Keratinocyte (primary cell): Measurements from ENCODE around the gene MIXL1.

Source experiments
- EZH2 ChIP-seq: IDR thresholded peaks from one replicate; pipeline ENCODE4 v1.6.1; 2012; ENCODE audit warnings: inconsistent platforms, mild to moderate bottlenecking, low read length, moderate library complexity
- TF ChIP-seq, protein P1 (sequence below), 3 experiments: IDR thresholded peaks in 1 of 3; conservative IDR thresholded peaks in 1 of 3; optimal IDR thresholded peaks in 1 of 3; 2 replicates in 2 of 3; 3 replicates in 1 of 3; pipeline versions ENCODE3 to v1.5.1; 2011; ENCODE audit warnings: low read length in 3 of 3, mild to moderate bottlenecking in 3 of 3, moderate library complexity in 2 of 3, control low read depth in 1 of 3, inconsistent platforms in 1 of 3; ENCODE audit not compliant: insufficient read depth in 2 of 3; ENCODE audit errors: extremely low read depth in 1 of 3

DNA sequence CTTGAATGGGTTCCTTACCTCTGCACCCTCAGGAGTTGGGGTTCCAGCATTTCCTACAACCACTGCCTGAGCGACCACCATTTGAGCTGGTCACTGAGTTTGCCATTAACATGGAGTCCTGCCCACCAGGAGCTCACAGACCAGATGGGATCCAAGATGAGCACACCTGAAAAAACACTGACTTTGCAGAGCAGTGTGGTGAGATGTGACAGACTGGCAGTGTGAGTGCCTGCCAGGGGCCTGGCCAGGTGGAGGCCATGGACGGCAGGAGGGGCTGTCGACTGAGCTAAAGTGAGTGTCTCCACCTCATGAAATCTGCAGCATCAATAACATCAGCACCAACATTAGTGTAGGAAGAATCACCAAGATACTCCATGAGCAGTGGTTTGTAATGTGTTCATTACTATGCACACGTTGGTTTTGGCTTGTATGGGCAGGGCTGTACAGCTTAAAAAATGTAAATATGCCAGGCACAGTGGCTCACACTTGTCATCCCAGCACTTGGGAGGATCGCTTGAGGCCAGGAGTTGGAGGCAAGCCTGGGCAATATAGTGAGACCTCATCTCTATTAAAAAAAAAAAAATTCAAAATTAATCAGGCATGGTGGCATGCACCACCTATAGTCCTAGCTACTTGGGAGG, 12.2 kb upstream of the MIXL1 start:
- TF ChIP-seq, protein P1, sequence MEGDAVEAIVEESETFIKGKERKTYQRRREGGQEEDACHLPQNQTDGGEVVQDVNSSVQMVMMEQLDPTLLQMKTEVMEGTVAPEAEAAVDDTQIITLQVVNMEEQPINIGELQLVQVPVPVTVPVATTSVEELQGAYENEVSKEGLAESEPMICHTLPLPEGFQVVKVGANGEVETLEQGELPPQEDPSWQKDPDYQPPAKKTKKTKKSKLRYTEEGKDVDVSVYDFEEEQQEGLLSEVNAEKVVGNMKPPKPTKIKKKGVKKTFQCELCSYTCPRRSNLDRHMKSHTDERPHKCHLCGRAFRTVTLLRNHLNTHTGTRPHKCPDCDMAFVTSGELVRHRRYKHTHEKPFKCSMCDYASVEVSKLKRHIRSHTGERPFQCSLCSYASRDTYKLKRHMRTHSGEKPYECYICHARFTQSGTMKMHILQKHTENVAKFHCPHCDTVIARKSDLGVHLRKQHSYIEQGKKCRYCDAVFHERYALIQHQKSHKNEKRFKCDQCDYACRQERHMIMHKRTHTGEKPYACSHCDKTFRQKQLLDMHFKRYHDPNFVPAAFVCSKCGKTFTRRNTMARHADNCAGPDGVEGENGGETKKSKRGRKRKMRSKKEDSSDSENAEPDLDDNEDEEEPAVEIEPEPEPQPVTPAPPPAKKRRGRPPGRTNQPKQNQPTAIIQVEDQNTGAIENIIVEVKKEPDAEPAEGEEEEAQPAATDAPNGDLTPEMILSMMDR (optimal IDR thresholded peaks at IDR 0.05 in 1 of 3, IDR thresholded peaks at IDR 0.05 in 1 of 3, conservative IDR thresholded peaks at IDR 0.05 in 1 of 3; ENCODE audit: extremely low read depth in 1 of 3, insufficient read depth in 2 of 3, low read length in 3 of 3), result no peak
- no peak for TF ChIP-seq EZH2
